GM19351 (cell line): ENCODE results near the gene POLR2L.

Experiments used
- ATAC-seq: cut with Tn5 transposase; IDR thresholded peaks from one replicate; pipeline ENCODE4 v1.9.1; 2021; ENCODE audit warnings: mild to moderate bottlenecking, moderate library complexity; ENCODE audit not compliant: unreplicated experiment

The POLR2L gene

DNA sequence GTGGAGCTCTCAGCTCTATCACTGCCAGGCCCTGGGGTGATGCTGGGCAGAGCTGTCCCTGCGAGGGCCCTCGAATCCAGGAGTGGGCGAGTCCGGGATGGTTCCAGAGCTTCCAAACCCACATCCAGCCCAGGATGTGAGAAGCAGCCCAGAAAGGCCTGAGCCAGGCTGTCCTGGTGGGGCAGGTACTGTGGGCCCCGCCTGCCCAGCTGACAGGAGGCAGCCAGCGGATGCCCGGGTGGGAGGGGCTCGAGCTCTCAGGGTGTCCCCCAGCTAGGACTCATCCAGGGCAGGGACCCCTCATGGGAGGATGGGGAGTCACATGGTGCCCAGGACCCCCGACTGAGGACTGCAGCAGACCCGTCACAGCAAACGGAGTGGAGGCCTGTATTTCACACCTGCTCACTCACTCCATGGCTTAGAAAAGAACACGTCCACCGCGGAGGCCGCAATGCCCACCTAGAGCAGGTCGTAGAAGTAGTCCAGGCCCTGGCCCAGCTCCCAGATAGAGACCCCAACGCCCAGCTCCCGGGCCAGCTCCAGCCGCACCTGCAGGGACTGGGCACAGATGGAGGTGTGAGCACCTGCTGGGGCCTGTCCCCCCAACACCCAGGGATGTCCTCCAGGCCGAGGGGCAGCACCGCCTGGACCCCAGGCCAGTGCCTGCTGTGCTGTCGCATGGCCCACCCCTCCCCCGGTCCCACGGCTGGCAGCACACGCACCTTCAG, 27.2 kb upstream of the POLR2L start:
- no peak for ATAC-seq

DNA sequence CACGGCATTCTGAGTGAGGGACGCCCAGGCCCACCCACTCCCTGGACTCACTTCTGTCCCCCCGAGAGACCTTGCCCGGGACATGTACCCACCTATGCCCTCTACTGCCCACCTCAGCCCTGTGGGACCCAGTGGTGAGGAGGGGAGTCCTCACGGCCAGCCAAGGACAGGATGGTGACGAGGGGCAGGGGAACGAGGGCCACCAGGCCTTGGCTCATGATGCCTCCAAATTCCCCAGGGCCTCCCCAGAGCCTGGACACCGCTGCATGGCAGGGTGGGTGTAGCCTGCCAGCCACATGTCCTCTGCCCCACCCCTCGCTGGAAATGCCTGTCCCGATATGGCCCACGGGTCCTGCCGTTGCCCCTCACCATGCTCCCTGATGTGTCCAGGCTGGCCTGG, 26.5 kb upstream of the POLR2L start:
- ATAC-seq, result no peak

DNA sequence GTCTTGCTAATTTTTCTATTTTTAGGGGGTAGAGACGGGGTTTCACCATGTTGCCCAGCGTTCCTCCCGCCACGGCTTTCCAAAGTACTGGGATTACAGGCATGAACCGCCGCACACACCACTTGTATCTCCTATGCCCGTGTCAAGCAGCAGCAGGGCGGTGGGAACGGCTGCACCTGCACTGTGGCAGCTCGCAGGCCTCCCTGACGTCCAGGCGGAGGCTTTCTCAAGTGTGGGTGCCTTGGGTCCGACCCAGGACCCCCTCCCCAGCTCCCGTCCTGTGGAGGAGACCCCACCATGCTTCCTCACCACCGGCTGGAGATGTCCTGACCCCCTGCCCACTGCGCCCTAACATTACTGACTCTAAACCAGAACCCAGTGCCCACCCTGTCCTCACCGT, 26.1 kb upstream of the POLR2L start:
- no peak for ATAC-seq

DNA sequence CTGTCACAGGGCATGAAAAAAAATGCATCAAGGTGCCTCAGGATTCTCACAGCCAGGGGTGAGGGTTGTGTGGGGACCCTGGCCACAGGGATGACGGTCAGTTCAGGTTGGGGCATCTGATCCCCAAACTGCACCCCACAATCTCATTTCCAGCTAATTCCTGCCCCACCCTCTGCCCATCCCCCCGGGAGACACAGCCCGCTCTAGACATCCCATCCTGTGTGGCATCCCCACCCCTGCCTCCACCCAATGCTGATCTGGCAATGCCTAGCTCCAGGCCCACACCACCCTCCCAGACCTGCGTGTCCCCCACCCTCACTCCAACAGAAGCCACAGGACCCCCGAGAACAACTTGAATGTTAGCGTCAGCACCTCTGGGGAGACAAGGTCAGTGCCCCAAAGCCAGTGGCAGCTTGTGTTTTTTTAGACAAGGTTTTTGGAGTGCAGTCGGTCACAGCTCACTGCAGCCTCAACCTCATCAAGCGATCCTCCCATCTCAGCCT, 25.6 kb upstream of the POLR2L start:
- ATAC-seq, result no peak

DNA sequence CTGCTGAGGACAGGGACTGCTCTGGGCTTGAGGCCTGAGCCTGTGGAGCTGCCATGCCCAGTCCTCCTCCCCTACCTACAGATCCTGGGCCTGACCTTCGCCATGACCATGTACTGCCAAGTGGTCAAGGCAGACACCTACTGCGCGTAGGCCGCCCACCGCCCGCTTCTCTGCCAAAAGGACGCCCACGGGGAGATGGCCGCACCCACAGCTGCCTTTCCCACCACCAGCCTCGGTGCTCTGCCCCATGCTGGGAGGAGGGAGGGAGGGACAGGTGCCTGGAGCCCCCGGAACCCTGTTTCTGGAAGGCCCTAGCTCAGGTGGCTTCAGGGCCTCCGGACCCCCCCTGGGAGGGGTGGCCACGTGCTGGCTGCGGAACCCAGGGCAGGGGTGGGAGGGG, 24.2 kb upstream of the POLR2L start:
- no peak for ATAC-seq

DNA sequence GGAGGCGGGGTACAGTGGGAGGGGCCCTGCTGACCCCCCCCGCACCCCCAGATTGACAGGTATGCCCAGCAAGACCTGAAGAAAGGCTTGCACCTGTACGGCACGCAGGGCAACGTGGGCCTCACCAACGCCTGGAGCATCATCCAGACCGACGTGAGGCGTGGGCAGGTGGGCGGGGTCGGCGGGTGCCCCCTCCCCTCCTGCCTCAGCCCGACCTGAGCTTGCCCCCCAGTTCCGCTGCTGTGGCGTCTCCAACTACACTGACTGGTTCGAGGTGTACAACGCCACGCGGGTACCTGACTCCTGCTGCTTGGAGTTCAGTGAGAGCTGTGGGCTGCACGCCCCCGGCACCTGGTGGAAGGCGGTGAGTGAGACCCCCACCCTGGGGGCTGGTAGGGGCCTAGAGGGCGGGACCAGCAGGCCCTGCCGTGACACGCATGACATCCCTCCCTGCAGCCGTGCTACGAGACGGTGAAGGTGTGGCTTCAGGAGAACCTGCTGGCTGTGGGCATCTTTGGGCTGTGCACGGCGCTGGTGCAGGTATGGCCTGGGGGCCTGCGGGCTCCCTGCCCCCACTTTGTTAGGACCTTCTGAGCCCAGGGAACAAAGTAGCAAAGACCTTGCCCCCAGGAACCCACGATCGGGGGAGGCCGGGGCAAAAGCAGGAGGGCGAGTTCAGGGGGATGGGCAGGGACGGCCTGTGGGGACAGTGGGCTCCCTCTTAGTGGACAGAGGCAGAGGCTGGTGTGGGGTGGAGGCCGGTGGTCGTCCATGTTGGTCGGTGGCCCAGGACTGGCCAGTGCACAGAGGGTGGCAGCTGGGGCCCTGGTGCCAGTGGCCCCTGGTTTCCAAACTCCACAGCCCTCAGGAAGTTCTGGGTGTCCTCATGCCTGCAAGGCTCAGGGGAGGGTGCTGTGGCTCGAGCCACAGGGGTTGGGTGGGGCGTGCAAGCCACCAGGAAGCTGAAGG, 23.4 kb upstream of the POLR2L start:
- ATAC-seq, result no peak

DNA sequence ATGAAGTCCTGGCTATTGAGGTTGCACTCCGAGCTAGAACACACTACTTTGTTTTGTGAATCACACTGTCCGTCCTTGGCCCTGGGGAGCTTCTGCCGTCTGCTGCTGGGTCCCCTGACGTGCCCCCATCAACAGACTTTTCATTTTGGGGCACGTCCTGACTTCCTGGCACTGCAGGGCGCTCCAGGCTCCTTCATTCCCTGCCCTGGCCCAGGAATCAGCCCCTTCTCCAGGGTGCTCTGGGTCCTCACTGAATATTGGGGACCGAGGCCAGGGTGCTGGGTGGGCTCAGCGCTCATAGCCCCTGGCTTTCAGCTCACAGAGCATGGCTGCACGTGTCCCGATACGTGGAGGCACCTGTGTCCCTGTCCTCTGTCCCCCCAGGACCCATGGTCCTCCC, 22.6 kb upstream of the POLR2L start:
- no peak for ATAC-seq

DNA sequence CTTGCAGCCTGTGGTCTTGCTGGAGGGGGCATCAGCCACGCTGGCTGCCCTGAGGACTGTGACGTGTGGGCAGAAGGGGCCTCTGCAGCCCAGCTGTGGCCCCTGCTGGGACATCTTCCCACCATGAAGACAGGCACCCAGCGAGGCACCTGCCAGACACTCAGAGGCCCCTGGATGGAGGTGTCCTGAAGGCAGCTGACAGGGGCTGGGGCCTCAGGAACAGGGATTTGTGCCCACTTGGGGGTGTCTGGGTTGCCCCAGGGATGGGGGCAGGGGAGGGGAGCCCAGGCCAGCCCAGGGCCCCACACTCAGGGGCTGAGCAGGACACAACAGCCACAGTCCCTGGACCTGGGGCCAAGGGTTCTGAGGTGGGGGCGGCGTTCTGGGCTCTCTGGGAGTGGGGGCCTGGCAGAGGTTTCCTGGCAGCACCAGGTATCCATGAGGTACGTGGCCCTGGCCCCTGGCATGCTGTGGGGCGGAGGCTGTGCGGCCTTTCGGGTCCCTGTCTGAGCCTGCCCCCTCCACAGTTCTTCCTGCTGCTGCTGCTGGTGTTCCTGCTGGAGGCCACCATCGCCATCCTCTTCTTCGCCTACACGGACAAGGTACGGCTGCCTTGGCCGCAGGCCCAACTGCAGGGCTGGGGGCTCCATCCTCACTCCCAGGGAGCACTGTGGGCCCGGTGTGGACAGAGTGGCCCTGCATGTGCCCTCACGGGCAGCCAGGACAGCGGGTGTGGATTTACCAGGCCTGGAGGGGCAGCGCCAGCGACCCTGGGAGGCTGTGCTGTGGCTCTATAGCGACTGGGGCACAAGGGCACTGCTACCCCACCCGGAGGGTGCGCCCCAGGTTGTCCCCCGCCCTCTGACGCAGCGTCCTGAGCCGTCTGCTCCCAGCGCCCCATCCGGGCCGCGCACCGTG, 21.8 kb upstream of the POLR2L start:
- no peak for ATAC-seq

DNA sequence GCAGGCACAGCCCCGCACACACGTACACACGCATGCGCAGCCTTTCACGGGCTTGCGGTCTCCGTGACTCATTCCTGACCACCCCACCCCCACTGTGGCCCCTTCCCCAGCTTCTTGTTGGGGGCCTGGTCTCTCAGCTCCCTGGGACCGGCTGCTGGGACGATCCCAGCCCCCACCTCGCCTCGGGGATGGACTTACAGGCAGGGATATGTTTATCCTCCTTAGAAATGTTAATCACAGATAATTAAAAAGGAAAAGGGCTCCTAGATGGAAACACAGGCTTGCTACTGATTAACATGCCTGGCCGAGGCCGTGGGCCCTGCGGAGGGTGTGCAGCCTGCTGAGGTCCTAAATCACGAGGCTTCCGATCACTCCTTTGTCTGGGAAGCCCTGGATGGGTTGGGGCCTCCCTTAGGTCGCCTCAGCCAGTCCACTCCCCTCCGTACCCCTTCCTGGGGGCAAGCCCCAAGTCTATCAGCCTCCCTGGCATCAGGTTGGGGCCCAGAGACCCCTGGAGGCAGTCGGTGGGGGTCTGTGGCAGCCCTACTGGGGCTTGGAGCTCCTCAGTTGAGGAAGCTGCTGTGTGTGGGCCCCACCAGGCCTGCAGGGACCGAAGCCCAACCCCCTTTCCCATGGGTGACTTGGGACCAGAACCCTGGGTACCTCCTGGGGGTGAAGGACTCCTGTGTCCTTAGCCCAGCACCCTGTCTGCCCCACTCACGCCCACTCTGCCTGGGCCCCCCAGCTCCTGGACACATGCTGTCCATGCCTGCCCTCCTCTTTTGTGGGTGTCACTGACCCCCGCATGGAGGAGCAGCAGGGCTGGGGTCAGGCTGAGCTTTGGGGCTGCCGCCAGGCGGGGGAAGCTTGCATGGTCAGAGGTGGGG, 20.9 kb upstream of the POLR2L start:
- ATAC-seq, result no peak

DNA sequence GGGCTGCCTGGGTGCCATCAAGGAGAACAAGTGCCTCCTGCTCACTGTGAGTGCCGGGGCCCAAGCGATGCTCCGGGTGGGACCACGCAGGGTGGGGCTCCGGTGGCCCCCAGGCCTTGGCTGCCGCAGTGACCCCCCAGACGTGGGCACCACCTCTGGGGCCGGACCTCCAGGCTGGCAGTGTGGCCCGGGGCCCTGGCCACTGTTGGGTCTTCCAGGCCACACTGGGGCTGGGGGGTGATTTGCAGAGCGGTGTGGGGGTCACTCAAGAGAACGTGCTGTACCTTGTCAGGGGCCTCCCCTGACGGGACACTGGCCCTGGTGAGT, 20.3 kb upstream of the POLR2L start:
- no peak for ATAC-seq

DNA sequence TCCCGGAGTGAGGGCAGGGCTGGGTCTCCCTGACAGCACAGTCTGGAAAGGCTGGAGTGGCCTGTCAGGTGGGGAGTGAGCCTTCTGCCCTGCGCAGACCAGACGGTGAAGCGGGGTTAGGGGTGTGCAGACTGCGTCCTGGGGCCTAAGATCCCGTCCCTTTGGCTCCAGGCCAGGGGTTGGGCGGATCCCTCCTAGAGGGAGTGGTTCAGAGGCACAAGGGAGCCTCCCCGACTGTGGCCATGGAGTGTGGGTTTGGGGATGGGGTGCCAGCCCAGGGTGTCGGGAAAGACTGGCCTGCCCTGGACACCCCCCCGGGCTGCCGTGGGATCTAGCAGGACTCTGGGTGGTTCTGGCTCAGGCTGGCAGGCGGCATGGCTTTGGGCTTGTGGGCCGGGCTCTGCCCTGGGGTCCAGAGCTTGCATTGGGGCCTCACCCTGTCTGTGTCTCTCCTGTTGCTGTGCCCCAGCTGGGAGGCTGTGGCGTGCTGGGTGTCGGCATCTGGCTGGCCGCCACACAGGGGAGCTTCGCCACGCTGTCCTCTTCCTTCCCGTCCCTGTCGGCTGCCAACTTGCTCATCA, 19.8 kb upstream of the POLR2L start:
- ATAC-seq, result no peak

DNA sequence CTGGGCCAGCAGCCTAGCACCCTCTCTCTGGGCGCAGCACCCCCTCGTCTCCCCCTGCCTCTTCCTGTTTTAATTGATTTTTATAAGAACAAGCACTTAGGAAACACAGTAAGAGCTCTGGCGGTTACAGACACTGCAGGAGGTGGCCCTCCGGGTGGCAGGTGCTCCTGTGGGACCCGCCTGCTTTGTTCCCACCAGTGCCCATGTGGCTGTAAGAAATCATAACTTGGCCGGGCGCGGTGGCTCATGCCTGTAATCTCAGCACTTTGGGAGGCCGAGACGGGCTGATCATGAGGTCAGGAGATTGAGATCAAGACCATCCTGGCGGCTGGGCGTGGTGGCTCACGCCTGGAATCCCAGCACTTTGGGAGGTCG, 18.8 kb upstream of the POLR2L start:
- ATAC-seq, result no peak

DNA sequence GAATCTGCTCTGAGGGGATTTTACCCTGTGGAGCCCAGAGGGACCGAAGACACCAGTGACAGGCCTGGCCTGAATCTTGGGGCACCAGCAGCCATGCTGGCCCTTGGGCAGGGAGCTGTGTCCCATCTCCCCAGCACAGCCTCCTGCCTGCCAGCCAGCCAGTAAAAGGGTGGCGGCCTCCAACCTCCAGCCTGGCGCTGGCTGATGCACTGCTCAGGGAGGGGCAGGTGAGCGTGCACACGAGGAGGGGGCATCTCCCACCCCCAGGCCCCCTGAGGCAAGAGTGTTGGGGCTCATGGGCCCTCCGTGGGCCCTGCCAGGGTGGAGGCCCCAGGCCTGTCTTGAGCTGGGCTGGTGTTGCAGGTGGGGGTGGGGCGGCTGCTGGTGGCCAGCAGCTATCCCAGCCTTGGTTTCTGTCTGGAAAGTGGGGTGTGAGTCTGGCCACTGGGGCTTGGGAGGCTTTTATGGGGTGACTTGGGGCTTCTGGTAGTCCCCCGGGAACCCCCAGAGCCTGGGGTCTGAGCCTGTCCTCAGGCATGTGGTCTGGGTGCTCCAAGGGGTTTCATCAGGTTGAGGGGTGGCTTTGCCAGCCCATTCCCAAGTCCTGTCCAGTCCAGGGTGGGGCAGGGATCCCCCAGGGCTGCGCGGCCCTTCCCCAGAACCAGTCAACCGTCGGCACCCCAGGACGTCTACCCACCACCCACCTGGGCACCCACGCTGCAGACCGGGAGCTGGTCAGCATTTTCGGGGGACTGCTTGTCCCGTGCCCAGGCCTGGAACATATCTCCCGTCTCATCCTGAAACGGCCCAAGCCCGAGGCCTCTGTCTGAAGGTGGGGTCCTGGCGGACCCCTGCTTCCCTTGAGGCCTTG, 18.1 kb upstream of the POLR2L start:
- ATAC-seq, result no peak

DNA sequence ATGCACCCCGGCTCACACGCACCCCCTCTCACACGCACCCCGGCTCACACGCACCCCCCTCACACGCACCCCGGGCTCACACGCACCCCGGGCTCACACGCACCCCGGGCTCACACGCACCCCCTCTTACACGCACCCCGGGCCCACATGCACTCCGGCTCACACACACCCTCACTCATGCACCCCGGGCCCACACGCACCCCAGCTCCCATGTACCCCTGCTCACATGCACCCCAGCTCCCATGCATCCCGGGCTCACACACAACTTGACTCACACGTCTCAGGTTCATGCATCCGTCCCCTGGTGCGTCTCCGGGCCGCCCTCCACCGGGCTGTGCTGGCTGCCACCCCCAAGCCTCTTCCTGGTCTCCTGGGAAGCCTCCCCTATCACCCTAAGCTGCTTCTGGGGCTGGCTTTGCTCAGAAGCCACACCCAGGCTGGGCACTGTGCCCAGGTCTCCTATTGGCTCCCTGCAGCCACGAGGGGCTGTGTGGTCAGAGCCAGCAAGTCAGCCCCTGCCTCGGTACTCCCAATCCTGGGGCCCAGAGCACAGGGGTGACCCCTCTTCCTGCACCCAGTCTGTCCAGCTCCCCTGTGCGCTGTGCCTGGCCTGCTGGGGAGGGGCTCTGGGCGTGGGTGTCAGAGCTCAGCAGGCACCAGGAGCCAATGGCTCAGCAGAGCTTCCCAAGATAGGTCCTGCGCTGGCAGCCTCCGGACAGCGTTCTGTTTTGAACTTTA, 17.2 kb upstream of the POLR2L start:
- ATAC-seq, result no peak

DNA sequence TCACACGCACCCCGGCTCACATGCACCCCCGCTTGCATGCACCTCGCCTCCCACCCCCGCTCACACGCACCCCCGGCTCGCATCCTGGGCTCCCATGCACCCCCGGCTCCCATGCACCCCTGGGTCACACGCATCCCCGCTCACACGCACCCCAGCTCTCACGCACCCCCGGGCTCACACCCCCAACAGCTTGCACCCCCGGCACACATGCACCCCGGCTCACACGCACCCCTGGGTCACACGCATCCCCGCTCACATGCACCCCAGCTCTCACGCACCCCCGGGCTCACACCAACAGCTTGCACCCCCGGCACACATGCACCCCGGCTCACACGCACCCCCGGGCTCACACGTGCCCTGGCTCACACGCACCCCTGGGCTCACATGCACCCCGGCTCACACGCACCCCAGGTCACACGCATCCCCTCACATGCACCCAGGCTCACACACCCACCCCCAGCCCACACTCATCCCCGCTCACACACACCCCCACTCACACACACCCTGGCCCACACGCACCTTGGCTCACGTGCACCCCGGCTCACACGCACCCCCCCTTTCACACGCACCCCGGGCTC, 16.5 kb upstream of the POLR2L start:
- ATAC-seq, result no peak

DNA sequence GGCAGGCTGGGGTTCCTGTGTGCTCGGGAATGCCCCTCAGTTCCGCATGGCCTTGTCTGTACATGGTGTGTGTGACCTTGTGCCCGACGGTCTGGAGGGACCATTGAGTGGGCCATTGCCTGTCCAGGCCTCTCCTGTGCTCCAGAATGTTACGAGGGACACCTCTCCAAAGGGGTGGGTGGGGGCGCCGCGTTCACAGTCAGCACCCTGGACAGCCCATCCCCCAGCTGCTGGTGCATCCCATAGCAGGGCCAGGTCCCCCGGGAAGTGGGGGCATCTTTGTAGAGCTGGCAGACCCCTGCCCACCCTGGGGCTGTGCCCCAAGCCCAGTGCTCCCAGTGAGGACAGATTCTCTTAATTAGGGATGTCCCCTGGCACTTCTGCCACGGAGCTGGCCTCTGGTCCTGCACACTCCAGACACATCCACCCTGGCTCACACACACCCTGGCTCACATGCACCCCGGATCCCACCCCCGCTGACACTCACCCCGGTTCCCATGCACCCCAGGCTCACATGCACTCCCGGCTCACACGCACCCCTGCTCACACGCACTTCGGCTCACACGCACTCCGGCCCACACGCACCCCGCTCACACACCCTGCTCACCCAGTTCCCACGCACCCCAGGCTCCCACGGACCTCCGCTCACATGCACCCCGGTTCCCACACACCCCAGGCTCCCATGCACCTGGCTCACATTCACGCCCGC, 15.9 kb upstream of the POLR2L start:
- ATAC-seq, result no peak

DNA sequence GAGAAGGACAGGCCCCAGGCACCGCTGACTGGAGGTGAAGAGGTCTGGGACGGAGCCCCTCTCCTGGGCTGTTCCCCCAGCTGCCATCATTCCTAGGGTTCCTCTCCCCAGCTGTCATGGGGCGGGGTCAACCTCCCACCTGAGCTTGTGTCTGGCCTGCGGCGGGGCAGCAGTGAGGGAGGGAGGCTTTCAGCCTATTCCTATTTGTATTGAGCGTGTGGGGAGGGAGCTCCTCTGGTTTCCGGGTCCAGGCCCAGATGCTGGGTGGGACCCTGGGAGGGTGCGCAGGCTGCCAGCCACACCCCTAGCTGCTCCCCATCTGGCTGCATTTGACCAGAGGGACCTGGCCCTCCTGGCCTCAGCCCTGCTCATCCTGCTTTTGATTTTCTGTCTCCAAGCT, 14.1 kb upstream of the POLR2L start:
- no peak for ATAC-seq
